Fibroblast of lung (primary cell): ENCODE measurements around the gene ANKS1B. TPM values are rescaled to one million over a fixed set of nuclear protein-coding genes. Genes with fewer than 3 reads are reported as not detected.
"Not testable (repeated sequence)": the region's sequence is repeated elsewhere in the genome, so short reads cannot be mapped to it uniquely, and the experiment has no call there.

ENCODE experiments used
- DNase-seq, 2 donors: peaks; one replicate each; pipeline versions ENCODE4 v3.0.0 to v3.0.0-alpha.2; 2010; ENCODE audit warnings: low read depth in 2 of 2
- H2AFZ ChIP-seq: 2 replicates; pipeline ENCODE4 v1.5.1; 2012; ENCODE audit warnings: low read length, control low read depth, inconsistent platforms
- H3K27ac ChIP-seq: 2 replicates; pipeline ENCODE4 v1.5.1; 2011; ENCODE audit warnings: low read length, control low read depth; ENCODE audit not compliant: insufficient read depth
- H3K27me3 ChIP-seq: 2 replicates; pipeline ENCODE4 v1.5.1; 2011; ENCODE audit warnings: mild to moderate bottlenecking, low read length; ENCODE audit not compliant: control insufficient read depth, insufficient read depth
- H3K36me3 ChIP-seq: 2 replicates; pipeline ENCODE4 v1.5.1; 2011; ENCODE audit warnings: low read length; ENCODE audit not compliant: control insufficient read depth, insufficient read depth
- H3K4me1 ChIP-seq: 2 replicates; pipeline ENCODE4 v1.5.1; 2011; ENCODE audit warnings: low read length; ENCODE audit not compliant: control insufficient read depth, insufficient read depth; ENCODE audit errors: extremely low read depth
- H3K4me2 ChIP-seq: 2 replicates; pipeline ENCODE4 v1.5.1; 2011; ENCODE audit warnings: low read length, control low read depth; ENCODE audit not compliant: insufficient read depth; ENCODE audit errors: extremely low read depth
- H3K4me3 ChIP-seq, 4 experiments: fragments of 200-600 bp in 1 of 4; sonication (generic) in 1 of 4; replicated peaks in 1 of 4; 2 replicates each; pipeline ENCODE4 v1.5.1; 2011 to 2016; ENCODE audit warnings: low read length in 4 of 4, low read depth in 3 of 4, mild to moderate bottlenecking in 3 of 4, control low read depth in 2 of 4, inconsistent platforms in 1 of 4, mixed read lengths in 1 of 4; ENCODE audit not compliant: insufficient read depth in 1 of 4; ENCODE audit errors: control extremely low read depth in 1 of 4
- H3K79me2 ChIP-seq: 2 replicates; pipeline ENCODE4 v1.5.1; 2012; ENCODE audit warnings: mild to moderate bottlenecking, low read length, inconsistent platforms; ENCODE audit not compliant: control insufficient read depth, insufficient read depth
- H3K9ac ChIP-seq: 2 replicates; pipeline ENCODE4 v1.5.1; 2011; ENCODE audit warnings: mild to moderate bottlenecking, low read length, control low read depth; ENCODE audit not compliant: insufficient read depth
- H3K9me3 ChIP-seq: 2 replicates; pipeline ENCODE4 v1.5.1; 2012; ENCODE audit warnings: low read depth, low read length; ENCODE audit not compliant: control insufficient read depth, insufficient read depth
- H4K20me1 ChIP-seq: 2 replicates; pipeline ENCODE4 v1.5.1; 2011; ENCODE audit warnings: low read length; ENCODE audit not compliant: control insufficient read depth, insufficient read depth; ENCODE audit errors: extremely low read depth
- EZH2 ChIP-seq: IDR thresholded peaks from 2 replicates; pipeline ENCODE4 v1.5.1; 2012; ENCODE audit warnings: low read length, control low read depth, mild to moderate bottlenecking; ENCODE audit errors: missing control alignments
- polyA plus RNA-seq, 2 donors: library from polyadenylated mRNA; depleted of rRNA in 1 of 2; stranded (reverse) in 1 of 2; unstranded in 1 of 2; fragments of >200 nt; gene quantifications; 2 replicates each; pipeline ENCODE4 v1.2.1, GENCODE V29; 2011 to 2012; ENCODE audit warnings: missing spikeins in 1 of 2
- total RNA-seq: library from RNA; depleted of rRNA; stranded (reverse); fragments of >200 nt; gene quantifications from 2 replicates; pipeline ENCODE4 v1.2.1, GENCODE V29; 2014
- TF ChIP-seq, protein P1 (sequence below), 2 donors: IDR thresholded peaks in 1 of 2; conservative IDR thresholded peaks in 1 of 2; 1 replicate in 1 of 2; 2 replicates in 1 of 2; pipeline ENCODE4 v1.5.1; 2011 to 2012; ENCODE audit warnings: low read length in 2 of 2, control low read depth in 1 of 2, inconsistent platforms in 1 of 2, low read depth in 1 of 2, mild to moderate bottlenecking in 1 of 2

ANKS1B gene
- total and polyA plus RNA-seq, 2 donors (not counting 1 experiment from before 2014, with no cell fraction given), result 0.11 to 0.83 TPM

DNA sequence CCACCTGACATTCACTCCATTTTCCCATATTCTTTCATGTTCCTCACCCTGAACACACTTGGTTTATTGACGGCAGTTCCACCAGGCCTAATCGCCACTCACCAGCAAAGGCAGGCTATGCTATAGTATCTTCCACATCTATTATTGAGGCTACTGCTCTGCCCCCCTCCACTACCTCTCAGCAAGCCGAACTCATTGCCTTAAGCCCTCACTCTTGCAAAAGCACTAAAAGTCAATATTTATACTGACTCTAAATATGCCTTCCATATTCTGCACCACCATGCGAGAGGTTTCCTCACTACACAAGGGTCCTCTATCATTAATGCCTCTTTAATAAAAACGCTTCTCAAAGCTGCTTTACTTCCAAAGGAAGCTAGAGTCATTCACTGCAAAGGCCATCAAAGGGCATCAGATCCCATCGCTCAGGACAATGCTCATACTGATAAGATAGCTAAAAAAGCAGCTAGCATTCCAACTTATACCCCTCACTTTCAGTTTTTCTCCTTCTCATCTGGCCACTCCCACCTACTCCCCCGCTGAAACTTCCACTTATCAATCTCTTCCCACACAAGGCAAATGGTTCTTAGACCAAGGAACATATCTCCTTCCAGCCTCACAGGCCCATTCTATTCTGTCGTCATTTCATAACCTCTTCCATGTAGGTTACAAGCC lies 265.2 kb downstream of the ANKS1B start:
- H4K20me1 ChIP-seq, H3K9ac ChIP-seq, H3K4me3 ChIP-seq, H3K4me2 ChIP-seq, H3K9me3 ChIP-seq, H3K27me3 ChIP-seq, H2AFZ ChIP-seq, DNase-seq, H3K4me1 ChIP-seq, H3K79me2 ChIP-seq, H3K36me3 ChIP-seq, H3K27ac ChIP-seq: not testable (repeated sequence)

DNA sequence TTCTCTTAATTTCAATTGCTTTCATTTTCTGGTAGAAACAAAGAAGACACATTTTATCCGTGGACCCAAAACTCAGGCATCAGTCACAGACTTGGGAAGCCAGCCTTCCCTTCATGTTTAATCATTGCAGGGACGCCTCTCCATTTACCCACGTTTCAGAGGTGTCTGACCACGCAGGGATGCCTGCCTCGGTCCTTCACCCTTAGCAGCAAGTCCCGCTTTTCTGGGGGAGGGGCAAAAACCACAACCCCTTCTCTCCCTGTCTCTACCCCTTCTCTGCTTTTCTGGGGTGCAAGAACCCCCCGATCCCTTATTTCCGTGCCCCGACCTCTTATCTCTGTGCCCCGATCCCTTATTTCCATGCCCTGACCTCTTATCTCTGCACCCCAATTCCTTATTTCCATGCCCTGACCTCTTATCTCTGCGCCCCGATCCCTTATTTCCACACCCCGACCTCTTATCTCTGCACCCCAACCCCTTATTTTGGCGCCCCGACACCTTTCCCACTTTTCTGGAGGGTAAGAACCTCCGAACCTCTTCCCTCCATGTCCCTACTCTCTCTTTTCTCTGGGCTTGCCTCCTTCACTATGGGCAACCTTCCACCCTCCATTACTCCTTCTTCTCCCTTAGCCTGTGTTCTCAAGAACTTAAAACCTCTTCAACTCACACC lies 268.8 kb downstream of the ANKS1B start:
- not testable (repeated sequence) for H3K27me3 ChIP-seq, H3K4me1 ChIP-seq, DNase-seq, H3K4me2 ChIP-seq, H3K9ac ChIP-seq, H3K79me2 ChIP-seq, H3K9me3 ChIP-seq, H3K36me3 ChIP-seq, H2AFZ ChIP-seq, H3K27ac ChIP-seq, H4K20me1 ChIP-seq, H3K4me3 ChIP-seq

DNA sequence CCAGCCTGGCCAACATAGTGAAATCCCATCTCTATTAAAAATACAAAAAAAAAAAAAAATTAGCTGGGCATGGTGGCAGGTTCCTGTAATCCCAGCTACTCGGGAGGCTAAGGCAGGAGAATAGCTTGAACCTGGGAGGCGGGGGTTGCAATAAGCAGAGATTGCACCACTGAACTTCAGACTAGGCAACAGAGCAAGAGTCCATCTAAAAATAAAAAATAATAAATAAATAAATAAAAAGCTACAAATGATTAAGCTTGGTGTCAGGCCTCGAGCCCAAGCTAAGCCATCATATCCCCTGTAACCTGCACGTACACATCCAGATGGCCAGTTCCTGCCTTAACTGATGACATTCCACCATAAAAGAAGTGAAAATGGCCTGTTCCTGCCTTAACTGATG lies 269.8 kb downstream of the ANKS1B start:
- H3K79me2 ChIP-seq, H3K9ac ChIP-seq, H3K27ac ChIP-seq, H4K20me1 ChIP-seq, DNase-seq, H3K4me1 ChIP-seq, H3K4me2 ChIP-seq, H3K27me3 ChIP-seq, H2AFZ ChIP-seq, H3K4me3 ChIP-seq, H3K9me3 ChIP-seq, H3K36me3 ChIP-seq: not testable (repeated sequence)

DNA sequence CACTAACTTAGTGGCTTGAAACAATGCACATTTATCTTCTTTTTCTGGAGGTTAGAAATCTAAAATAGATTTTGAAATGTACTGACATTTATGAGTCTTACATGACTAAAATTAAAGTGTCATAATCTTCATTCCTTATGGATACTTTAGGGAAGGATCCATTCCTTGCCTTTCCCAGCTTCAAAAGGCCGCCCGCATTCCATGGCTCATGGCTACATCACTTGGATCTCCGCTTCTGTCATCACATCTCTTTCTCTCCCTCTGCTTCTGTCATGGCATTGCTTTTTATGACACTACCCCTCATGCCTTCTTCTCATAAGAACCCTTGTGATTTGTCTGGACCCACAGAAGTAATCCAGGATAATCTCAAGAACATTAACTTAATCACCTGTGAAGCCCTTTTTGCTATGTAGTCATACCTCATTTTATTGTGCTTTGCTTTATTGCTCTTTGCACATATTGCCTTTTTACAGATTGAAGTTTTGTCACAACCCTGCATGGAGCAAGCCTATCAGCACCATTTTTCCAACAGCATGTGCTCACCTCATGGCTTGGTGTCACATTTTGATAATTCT lies 270.7 kb downstream of the ANKS1B start:
- Histone ChIP-seq H3K36me3 (no peaks in the 10 kb centered on the region), H3K4me1 (no peaks in the 10 kb centered on the region), H4K20me1 (no peaks in the 10 kb centered on the region), H2AFZ (no peak overlapping the region), H3K4me3 (no peak overlapping the region), H3K4me2 (no peak overlapping the region), H3K9me3 (no peaks in the 10 kb centered on the region), H3K9ac (no peak overlapping the region), H3K27ac (no peak overlapping the region), H3K27me3 (no peaks in the 10 kb centered on the region), H3K79me2 (no peaks in the 10 kb centered on the region)
- no peak for TF ChIP-seq EZH2
- TF ChIP-seq, protein P1, sequence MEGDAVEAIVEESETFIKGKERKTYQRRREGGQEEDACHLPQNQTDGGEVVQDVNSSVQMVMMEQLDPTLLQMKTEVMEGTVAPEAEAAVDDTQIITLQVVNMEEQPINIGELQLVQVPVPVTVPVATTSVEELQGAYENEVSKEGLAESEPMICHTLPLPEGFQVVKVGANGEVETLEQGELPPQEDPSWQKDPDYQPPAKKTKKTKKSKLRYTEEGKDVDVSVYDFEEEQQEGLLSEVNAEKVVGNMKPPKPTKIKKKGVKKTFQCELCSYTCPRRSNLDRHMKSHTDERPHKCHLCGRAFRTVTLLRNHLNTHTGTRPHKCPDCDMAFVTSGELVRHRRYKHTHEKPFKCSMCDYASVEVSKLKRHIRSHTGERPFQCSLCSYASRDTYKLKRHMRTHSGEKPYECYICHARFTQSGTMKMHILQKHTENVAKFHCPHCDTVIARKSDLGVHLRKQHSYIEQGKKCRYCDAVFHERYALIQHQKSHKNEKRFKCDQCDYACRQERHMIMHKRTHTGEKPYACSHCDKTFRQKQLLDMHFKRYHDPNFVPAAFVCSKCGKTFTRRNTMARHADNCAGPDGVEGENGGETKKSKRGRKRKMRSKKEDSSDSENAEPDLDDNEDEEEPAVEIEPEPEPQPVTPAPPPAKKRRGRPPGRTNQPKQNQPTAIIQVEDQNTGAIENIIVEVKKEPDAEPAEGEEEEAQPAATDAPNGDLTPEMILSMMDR (conservative IDR thresholded peaks at IDR 0.05 in 1 of 2, IDR thresholded peaks at IDR 0.05 in 1 of 2; ENCODE audit: low read depth in 1 of 2, low read length in 2 of 2), result no peak
- no peak for DNase-seq
